H9 (cell line): ENCODE data around the gene PRPF18. TPM values are rescaled to one million over a fixed set of nuclear protein-coding genes. Genes with fewer than 3 reads are reported as not detected.

Experiments used
- DNase-seq: peaks from one replicate; pipeline ENCODE4 v3.0.0-alpha.2; 2017
- H2AFZ ChIP-seq: one replicate; pipeline ENCODE4 v1.6.1; 2013; ENCODE audit warnings: mild to moderate bottlenecking, low read length, control low read depth, moderate library complexity
- H2AK5ac ChIP-seq: 2 replicates; pipeline ENCODE4 v1.6.1; 2013; ENCODE audit warnings: low read length, control low read depth, mixed read lengths; ENCODE audit not compliant: insufficient read length
- H2BK120ac ChIP-seq: one replicate; pipeline ENCODE4 v1.6.1; 2013; ENCODE audit warnings: low read depth, mild to moderate bottlenecking, low read length, control low read depth, inconsistent platforms; ENCODE audit not compliant: poor library complexity, severe bottlenecking
- H2BK12ac ChIP-seq: 2 replicates; pipeline ENCODE4 v1.6.1; 2013; ENCODE audit warnings: low read length, control low read depth, mixed read lengths, low read depth; ENCODE audit not compliant: insufficient read length
- H2BK15ac ChIP-seq: 2 replicates; pipeline ENCODE4 v1.6.1; 2013; ENCODE audit warnings: low read depth, low read length, control low read depth
- H2BK20ac ChIP-seq: one replicate; pipeline ENCODE4 v1.6.1; 2013; ENCODE audit warnings: low read depth, mild to moderate bottlenecking, low read length, control low read depth, inconsistent platforms; ENCODE audit not compliant: poor library complexity, severe bottlenecking
- H2BK5ac ChIP-seq: 2 replicates; pipeline ENCODE4 v1.6.1; 2013; ENCODE audit warnings: low read length, control low read depth, mixed read lengths; ENCODE audit not compliant: insufficient read length
- H3K14ac ChIP-seq: 2 replicates; pipeline ENCODE4 v1.6.1; 2013; ENCODE audit warnings: low read length, control low read depth; ENCODE audit not compliant: insufficient read depth
- H3K18ac ChIP-seq: 2 replicates; pipeline ENCODE4 v1.6.1; 2013; ENCODE audit warnings: low read depth, mild to moderate bottlenecking, mixed read lengths, low read length, control low read depth; ENCODE audit not compliant: insufficient read length
- H3K23ac ChIP-seq: 2 replicates; pipeline ENCODE4 v1.6.1; 2013; ENCODE audit warnings: low read length, control low read depth, mixed read lengths, low read depth; ENCODE audit not compliant: insufficient read length
- H3K23me2 ChIP-seq: 2 replicates; pipeline ENCODE4 v1.6.1; 2013; ENCODE audit warnings: low read depth, mild to moderate bottlenecking, mixed read lengths, low read length, control low read depth; ENCODE audit not compliant: insufficient read length, poor library complexity, severe bottlenecking
- H3K27ac ChIP-seq: 2 replicates; pipeline ENCODE4 v1.5.1; 2013; ENCODE audit warnings: low read length, control low read depth, mixed read lengths, low read depth; ENCODE audit not compliant: insufficient read length
- H3K27me3 ChIP-seq: 2 replicates; pipeline ENCODE4 v1.6.1; 2013; ENCODE audit warnings: low read length, control low read depth, inconsistent platforms; ENCODE audit not compliant: insufficient read depth
- H3K4ac ChIP-seq: 2 replicates; pipeline ENCODE4 v1.6.1; 2013; ENCODE audit warnings: low read depth, mild to moderate bottlenecking, control low read depth, inconsistent platforms, low read length, moderate library complexity
- H3K4me1 ChIP-seq: 2 replicates; pipeline ENCODE4 v1.6.1; 2013; ENCODE audit warnings: low read length, control low read depth, inconsistent platforms; ENCODE audit not compliant: insufficient read depth
- H3K4me2 ChIP-seq: 2 replicates; pipeline ENCODE4 v1.6.1; 2013; ENCODE audit warnings: low read length, control low read depth, mixed read lengths; ENCODE audit not compliant: insufficient read length, insufficient read depth
- H3K56ac ChIP-seq: 2 replicates; pipeline ENCODE4 v1.6.1; 2013; ENCODE audit warnings: low read depth, mild to moderate bottlenecking, mixed read lengths, low read length, control low read depth; ENCODE audit not compliant: insufficient read length
- H3K79me1 ChIP-seq: 2 replicates; pipeline ENCODE4 v1.6.1; 2013; ENCODE audit warnings: low read depth, mild to moderate bottlenecking, moderate library complexity, low read length, control low read depth, inconsistent platforms; ENCODE audit not compliant: insufficient read depth, poor library complexity, severe bottlenecking
- H3K79me2 ChIP-seq: 2 replicates; pipeline ENCODE4 v1.6.1; 2013; ENCODE audit warnings: low read length, control low read depth, inconsistent platforms; ENCODE audit not compliant: insufficient read depth
- H3K9ac ChIP-seq: 2 replicates; pipeline ENCODE4 v1.6.1; 2013; ENCODE audit warnings: low read length, control low read depth, mixed read lengths; ENCODE audit not compliant: insufficient read length; ENCODE audit errors: extremely low read depth
- H3K9me3 ChIP-seq: one replicate; pipeline ENCODE4 v1.6.1; 2013; ENCODE audit warnings: low read depth, low read length, inconsistent platforms; ENCODE audit not compliant: control insufficient read depth
- H3T11ph ChIP-seq: one replicate; pipeline ENCODE4 v1.6.1; 2013; ENCODE audit warnings: mild to moderate bottlenecking, low read length, control low read depth, inconsistent platforms
- H4K20me1 ChIP-seq: one replicate; pipeline ENCODE4 v1.6.1; 2013; ENCODE audit not compliant: control insufficient read depth, insufficient read length, insufficient read depth
- H4K5ac ChIP-seq: 2 replicates; pipeline ENCODE4 v1.6.1; 2013; ENCODE audit warnings: low read depth, mild to moderate bottlenecking, mixed read lengths, low read length, control low read depth; ENCODE audit not compliant: insufficient read length
- H4K8ac ChIP-seq: replicated peaks from 2 replicates; pipeline ENCODE4 v1.6.1; 2013; ENCODE audit warnings: low read length, control low read depth, mixed read lengths, low read depth; ENCODE audit not compliant: insufficient read length
- H4K91ac ChIP-seq: 2 replicates; pipeline ENCODE4 v1.6.1; 2013; ENCODE audit warnings: low read depth, mild to moderate bottlenecking, moderate library complexity, mixed read lengths, low read length, control low read depth; ENCODE audit not compliant: insufficient read length
- H3K27ac Mint-ChIP-seq, 3 experiments: 2 replicates in 2 of 3; 3 replicates in 1 of 3; pipeline ENCODE4 v1.8.0; 2020 to 2021; ENCODE audit warnings: mixed read lengths in 3 of 3, mild to moderate bottlenecking in 1 of 3, moderate library complexity in 1 of 3
- H3K27me3 Mint-ChIP-seq: 2 replicates; pipeline ENCODE4 v1.8.0; 2021; ENCODE audit warnings: low read depth, mild to moderate bottlenecking, moderate library complexity, mixed read lengths
- H3K36me3 Mint-ChIP-seq, 3 experiments: 2 replicates in 2 of 3; 3 replicates in 1 of 3; pipeline ENCODE4 v1.8.0; 2020 to 2021; ENCODE audit warnings: low read depth in 3 of 3, mixed read lengths in 3 of 3; ENCODE audit not compliant: insufficient read depth in 1 of 3
- H3K4me1 Mint-ChIP-seq, 2 experiments: 2 replicates each; pipeline ENCODE4 v1.8.0; 2020; ENCODE audit warnings: mixed read lengths in 2 of 2
- H3K4me3 Mint-ChIP-seq, 2 experiments: 2 replicates in 1 of 2; 3 replicates in 1 of 2; pipeline ENCODE4 v1.8.0; 2020 to 2021; ENCODE audit warnings: mild to moderate bottlenecking in 2 of 2, mixed read lengths in 2 of 2, moderate library complexity in 1 of 2
- H3K9me3 Mint-ChIP-seq, 2 experiments: 2 replicates in 1 of 2; 3 replicates in 1 of 2; pipeline ENCODE4 v1.8.0; 2020; ENCODE audit warnings: mild to moderate bottlenecking in 2 of 2, mixed read lengths in 2 of 2, moderate library complexity in 1 of 2
- CTCF ChIP-seq: fragments of 200-600 bp; sonication (generic); conservative IDR thresholded peaks from 3 replicates; pipeline ENCODE4 v1.8.0; 2021; ENCODE audit warnings: antibody characterized with exemption, mild to moderate bottlenecking
- WGBS: extraction: QIAGEN DNeasy Blood & Tissue Kit; methylation state at CpG from one replicate; pipeline ENCODE4 v1.1.7; 2013; ENCODE audit warnings: missing lambda C conversion rate, low lambda C conversion rate, mixed read lengths; ENCODE audit not compliant: insufficient read length; ENCODE audit errors: extremely low coverage; 5-methylcytosine and 5-hydroxymethylcytosine counted together
- total RNA-seq: library from RNA; stranded (reverse); gene quantifications from 2 replicates; pipeline ENCODE4 v1.2.1, GENCODE V29; 2021

PRPF18 gene
- total RNA-seq, 1 experiment from 2014 or later, result 17.1 TPM

- Histone ChIP-seq H2AFZ (no peak overlapping the region), H4K5ac (no peak overlapping the region), H2BK5ac (no peak overlapping the region), H3K79me2 (no peaks in the 10 kb centered on the region), H3K9me3 (no peaks in the 10 kb centered on the region), H3K79me1 (no peaks in the 10 kb centered on the region), H3K27me3 (no peaks in the 10 kb centered on the region), H3K4me2 (no peak overlapping the region), H3K14ac (no peak overlapping the region), H2BK20ac (no peak overlapping the region), H2BK15ac (no peak overlapping the region), H3K18ac (no peak overlapping the region), H3K27ac (no peak overlapping the region), H4K8ac (no peak overlapping the region), H3K23ac (no peak overlapping the region), H4K20me1 (no peaks in the 10 kb centered on the region), H3K4me1 (peaks cover 8% of the 10 kb centered on the region; the same call in 1 of the 2 replicates), H3K4ac (no peak overlapping the region), H3K56ac (no peak overlapping the region), H3K23me2 (no peaks in the 10 kb centered on the region), H2BK120ac (no peak overlapping the region), H3T11ph (no peak overlapping the region), H4K91ac (no peak overlapping the region), H2BK12ac (no peak overlapping the region), H2AK5ac (no peak overlapping the region), H3K9ac (no peak overlapping the region)
- H3K9me3 Mint-ChIP-seq, result no peaks in the 10 kb centered on the region
- no CpG with 5 or more reads among the region's 5 CpGs for WGBS
- no peak for DNase-seq
- peaks cover 6 to 47% (median 39%) of the 10 kb centered on the region in 3 experiments; a peak in 6 of 7 replicates for H3K36me3 Mint-ChIP-seq
- no peaks in the 10 kb centered on the region for H3K27me3 Mint-ChIP-seq
- peak; percentile 54; the same call in 2 of the 3 replicates for TF ChIP-seq CTCF
- peaks cover 22 to 24% of the 10 kb centered on the region in 2 experiments for H3K4me1 Mint-ChIP-seq
- H3K4me3 Mint-ChIP-seq, result no peak overlapping the region
- no peak overlapping the region for H3K27ac Mint-ChIP-seq
Observed at GRCh38 chr10:13613519-13613918, 26.8 kb downstream of the PRPF18 start.
